Measurements from ENCODE around the gene PAX2.

DNA sequence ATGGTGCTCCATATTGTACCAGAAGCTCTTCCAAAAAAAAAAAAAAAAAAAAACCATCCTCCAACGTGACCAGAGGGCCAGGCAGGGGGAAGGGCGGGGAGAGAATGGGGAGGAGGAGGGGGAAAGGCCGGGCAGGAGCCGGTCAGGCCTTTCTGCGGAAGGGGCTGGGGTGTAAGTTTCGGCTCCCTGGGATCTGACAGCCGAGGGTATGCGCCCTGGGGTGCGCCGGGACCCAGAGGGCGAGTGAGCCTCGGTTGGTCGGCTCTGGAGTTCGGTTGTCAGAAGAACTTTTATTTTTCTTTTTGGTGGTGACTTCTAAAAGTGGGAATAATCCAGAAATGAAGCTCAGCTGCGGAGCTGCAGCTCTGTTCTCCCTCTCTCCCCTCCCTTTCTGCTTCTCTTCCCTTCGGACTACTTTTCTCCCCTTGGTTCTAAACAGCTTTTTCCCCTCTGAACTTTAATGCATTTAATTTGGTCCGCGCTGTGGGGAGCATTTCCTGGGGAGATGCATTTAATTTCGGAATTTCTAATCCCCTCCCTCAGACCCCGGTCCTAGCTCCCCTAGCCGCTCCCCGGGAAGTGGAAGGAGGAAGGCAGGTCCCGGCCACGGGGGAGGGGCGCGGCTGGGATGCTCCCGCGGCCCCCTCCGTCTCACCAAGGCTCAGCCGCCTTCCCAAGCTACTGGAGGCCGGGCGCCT, 3.9 kb upstream of the PAX2 start:
- TF ChIP-seq, protein P1, sequence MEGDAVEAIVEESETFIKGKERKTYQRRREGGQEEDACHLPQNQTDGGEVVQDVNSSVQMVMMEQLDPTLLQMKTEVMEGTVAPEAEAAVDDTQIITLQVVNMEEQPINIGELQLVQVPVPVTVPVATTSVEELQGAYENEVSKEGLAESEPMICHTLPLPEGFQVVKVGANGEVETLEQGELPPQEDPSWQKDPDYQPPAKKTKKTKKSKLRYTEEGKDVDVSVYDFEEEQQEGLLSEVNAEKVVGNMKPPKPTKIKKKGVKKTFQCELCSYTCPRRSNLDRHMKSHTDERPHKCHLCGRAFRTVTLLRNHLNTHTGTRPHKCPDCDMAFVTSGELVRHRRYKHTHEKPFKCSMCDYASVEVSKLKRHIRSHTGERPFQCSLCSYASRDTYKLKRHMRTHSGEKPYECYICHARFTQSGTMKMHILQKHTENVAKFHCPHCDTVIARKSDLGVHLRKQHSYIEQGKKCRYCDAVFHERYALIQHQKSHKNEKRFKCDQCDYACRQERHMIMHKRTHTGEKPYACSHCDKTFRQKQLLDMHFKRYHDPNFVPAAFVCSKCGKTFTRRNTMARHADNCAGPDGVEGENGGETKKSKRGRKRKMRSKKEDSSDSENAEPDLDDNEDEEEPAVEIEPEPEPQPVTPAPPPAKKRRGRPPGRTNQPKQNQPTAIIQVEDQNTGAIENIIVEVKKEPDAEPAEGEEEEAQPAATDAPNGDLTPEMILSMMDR (IDR thresholded peaks at IDR 0.05; ENCODE audit: insufficient read depth, low read depth, low read length): no peak
- TF ChIP-seq EZH2 (IDR thresholded peaks at IDR 0.05; ENCODE audit: insufficient read depth, low read length): no peak

Measured in astrocyte (in vitro differentiated cells and primary cell).